ENCODE data around the gene CFB.
A peak's percentile ranks its signal among the peaks of the same experiment; 100 is the strongest.

The CFB gene

GRCh38 chr6:31948753-31949413 lies 3.0 kb downstream of the CFB start:
- no peak for DNase-seq (ENCODE audit: low read depth)

GRCh38 chr6:31949926-31950548 lies 4.1 kb downstream of the CFB start:
- DNase-seq (ENCODE audit: low read depth) = no peak

- peak; percentile 52 for DNase-seq (ENCODE audit: low read depth)
These were observed 6.4 kb downstream of the CFB start for GRCh38 chr6:31952140-31952805.

GRCh38 chr6:31952890-31953289 lies 7.0 kb downstream of the CFB start:
- DNase-seq (ENCODE audit: low read depth) = no peak

GRCh38 chr6:31954511-31954910 lies 8.6 kb downstream of the CFB start:
- no peak for DNase-seq (ENCODE audit: low read depth)

- no peak for DNase-seq (ENCODE audit: low read depth)
These were observed 10.9 kb downstream of the CFB start for GRCh38 chr6:31956796-31957195.

GRCh38 chr6:31958412-31958740 lies 12.5 kb downstream of the CFB start:
- DNase-seq (ENCODE audit: low read depth) = no peak

- peak; percentile 98 for DNase-seq (ENCODE audit: low read depth)
These were observed 13.1 kb downstream of the CFB start, which contains the start of the genes NELFE and SKIC2 for GRCh38 chr6:31958741-31959739. TSS of gene NELFE (minus strand) at chr6:31958971. CDS start at chr6:31958446, 525 bp downstream. TSS of gene SKIC2 (plus strand) at chr6:31959175. CDS start at chr6:31959193, 18 bp downstream.

- DNase-seq (ENCODE audit: low read depth) = no peak
These were observed 15.7 kb downstream of the CFB start for GRCh38 chr6:31961616-31962015.

- DNase-seq (ENCODE audit: low read depth) = no peak
These were observed 18.0 kb downstream of the CFB start for GRCh38 chr6:31963921-31964320.

GRCh38 chr6:31965700-31966099 lies 19.8 kb downstream of the CFB start:
- DNase-seq (ENCODE audit: low read depth) = no peak

- no peak for DNase-seq (ENCODE audit: low read depth)
These were observed 20.6 kb downstream of the CFB start for GRCh38 chr6:31966506-31966905.

GRCh38 chr6:31966997-31967925 lies 21.4 kb downstream of the CFB start:
- no peak for DNase-seq (ENCODE audit: low read depth)

- DNase-seq (ENCODE audit: low read depth) = no peak
These were observed 22.0 kb downstream of the CFB start for GRCh38 chr6:31967926-31968320.

GRCh38 chr6:31968326-31968725 lies 22.4 kb downstream of the CFB start:
- DNase-seq (ENCODE audit: low read depth) = no peak

GRCh38 chr6:31968791-31969711 lies 23.2 kb downstream of the CFB start:
- DNase-seq (ENCODE audit: low read depth) = no peak

GRCh38 chr6:31969712-31970603 lies 24.1 kb downstream of the CFB start:
- no peak for DNase-seq (ENCODE audit: low read depth)

- no peak for DNase-seq (ENCODE audit: low read depth)
These were observed 24.8 kb downstream of the CFB start for GRCh38 chr6:31970604-31971271.
